Transverse colon (tissue), 4 donors: ENCODE measurements around the gene GIPC3. TPM values are rescaled to one million over a fixed set of nuclear protein-coding genes. Genes with fewer than 3 reads are reported as not detected.

Experiments used
- DNase-seq: peaks from one replicate; pipeline ENCODE4 v3.0.0-alpha.2; 2019
- H3K27ac ChIP-seq, 4 donors: fragments of 200-600 bp; sonication (generic); 2 replicates each; pipeline ENCODE4 v1.5.1; 2016 to 2018; ENCODE audit warnings: inconsistent platforms in 4 of 4
- H3K27me3 ChIP-seq: fragments of 200-600 bp; sonication (generic); 2 replicates; pipeline ENCODE4 v1.5.1; 2017; ENCODE audit warnings: inconsistent platforms
- H3K36me3 ChIP-seq, 4 donors: fragments of 200-600 bp; sonication (generic); 2 replicates each; pipeline ENCODE4 v1.5.1; 2017 to 2019; ENCODE audit warnings: inconsistent platforms in 4 of 4
- H3K4me1 ChIP-seq, 4 donors: fragments of 200-600 bp; sonication (generic); 2 replicates each; pipeline ENCODE4 v1.5.1; 2017 to 2020; ENCODE audit warnings: inconsistent platforms in 4 of 4
- H3K4me3 ChIP-seq, 4 donors: fragments of 200-600 bp; sonication (generic); 1 replicate in 1 of 4; 2 replicates in 3 of 4; pipeline versions ENCODE4 v1.5.1 to v1.6.1; 2017 to 2019; ENCODE audit warnings: inconsistent platforms in 4 of 4
- H3K9me3 ChIP-seq, 2 donors: fragments of 200-600 bp; sonication (generic); 2 replicates each; pipeline ENCODE4 v1.5.1; 2017 to 2019; ENCODE audit warnings: inconsistent platforms in 2 of 2
- EP300 ChIP-seq: sonication (generic); formaldehyde crosslinking; IDR thresholded peaks from one replicate; pipeline ENCODE4 v1.6.1; 2017; ENCODE audit warnings: antibody characterized with exemption, low read depth
- POLR2A ChIP-seq: fragments of 450-650 bp; IDR thresholded peaks from one replicate; pipeline ENCODE4 v1.6.1; 2016; ENCODE audit warnings: antibody characterized with exemption, mild to moderate bottlenecking, moderate library complexity
- POLR2AphosphoS5 ChIP-seq, 3 donors: sonication (generic); formaldehyde crosslinking; IDR thresholded peaks; one replicate each; pipeline ENCODE4 v1.6.1; 2016; ENCODE audit warnings: antibody characterized with exemption in 3 of 3
- WGBS, 2 donors: methylation state at CpG; one replicate each; pipeline ENCODE4 v1.1.5; 2018; ENCODE audit warnings: low coverage in 1 of 2; 5-methylcytosine and 5-hydroxymethylcytosine counted together
- in situ Hi-C, 4 donors: fragments of 200-750 bp; cut with MboI; loops; one replicate each; pipeline versions ENCODE4 v1.15.0 to v1.15.1; 2017; ENCODE audit warnings: low sequenced_read_pairs in 3 of 4, low pct_ligation_motif_present in 1 of 4, low pct_unique_long_range_greater_than_20kb in 1 of 4
- intact Hi-C: fragments of 100-400 bp; cut with DNase I; formaldehyde crosslinking; loops from one replicate; pipeline ENCODE4 v1.15.1; 2023; ENCODE audit warnings: low total_unique reads
- total RNA-seq, 4 donors: library from RNA; depleted of rRNA; stranded (reverse); fragments of >200 nt; gene quantifications; one replicate each; pipeline ENCODE4 v1.1.0, GENCODE V29; 2016
- TF ChIP-seq, protein P1 (sequence below), 5 experiments: fragments of 200-600 bp in 3 of 5; fragments of 450-650 bp in 2 of 5; sonication (generic) in 3 of 5; IDR thresholded peaks; 1 replicate in 2 of 5; 2 replicates in 3 of 5; pipeline ENCODE4 v1.5.1; 2016 to 2017; ENCODE audit warnings: antibody characterized with exemption in 5 of 5, inconsistent platforms in 3 of 5, mild to moderate bottlenecking in 2 of 5, moderate library complexity in 1 of 5

GIPC3 gene
- total RNA-seq, 4 donors from 2014 or later, result 0.14 to 0.95 (median 0.60) TPM; not detected in 1

- TF ChIP-seq, protein P1, sequence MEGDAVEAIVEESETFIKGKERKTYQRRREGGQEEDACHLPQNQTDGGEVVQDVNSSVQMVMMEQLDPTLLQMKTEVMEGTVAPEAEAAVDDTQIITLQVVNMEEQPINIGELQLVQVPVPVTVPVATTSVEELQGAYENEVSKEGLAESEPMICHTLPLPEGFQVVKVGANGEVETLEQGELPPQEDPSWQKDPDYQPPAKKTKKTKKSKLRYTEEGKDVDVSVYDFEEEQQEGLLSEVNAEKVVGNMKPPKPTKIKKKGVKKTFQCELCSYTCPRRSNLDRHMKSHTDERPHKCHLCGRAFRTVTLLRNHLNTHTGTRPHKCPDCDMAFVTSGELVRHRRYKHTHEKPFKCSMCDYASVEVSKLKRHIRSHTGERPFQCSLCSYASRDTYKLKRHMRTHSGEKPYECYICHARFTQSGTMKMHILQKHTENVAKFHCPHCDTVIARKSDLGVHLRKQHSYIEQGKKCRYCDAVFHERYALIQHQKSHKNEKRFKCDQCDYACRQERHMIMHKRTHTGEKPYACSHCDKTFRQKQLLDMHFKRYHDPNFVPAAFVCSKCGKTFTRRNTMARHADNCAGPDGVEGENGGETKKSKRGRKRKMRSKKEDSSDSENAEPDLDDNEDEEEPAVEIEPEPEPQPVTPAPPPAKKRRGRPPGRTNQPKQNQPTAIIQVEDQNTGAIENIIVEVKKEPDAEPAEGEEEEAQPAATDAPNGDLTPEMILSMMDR (IDR thresholded peaks at IDR 0.05), result no peak
- TF ChIP-seq POLR2AphosphoS5 (IDR thresholded peaks at IDR 0.05), result no peak
- TF ChIP-seq POLR2A, result no peak
Measured at GRCh38 chr19:3631053-3631861, 46.0 kb downstream of the GIPC3 start.

DNA sequence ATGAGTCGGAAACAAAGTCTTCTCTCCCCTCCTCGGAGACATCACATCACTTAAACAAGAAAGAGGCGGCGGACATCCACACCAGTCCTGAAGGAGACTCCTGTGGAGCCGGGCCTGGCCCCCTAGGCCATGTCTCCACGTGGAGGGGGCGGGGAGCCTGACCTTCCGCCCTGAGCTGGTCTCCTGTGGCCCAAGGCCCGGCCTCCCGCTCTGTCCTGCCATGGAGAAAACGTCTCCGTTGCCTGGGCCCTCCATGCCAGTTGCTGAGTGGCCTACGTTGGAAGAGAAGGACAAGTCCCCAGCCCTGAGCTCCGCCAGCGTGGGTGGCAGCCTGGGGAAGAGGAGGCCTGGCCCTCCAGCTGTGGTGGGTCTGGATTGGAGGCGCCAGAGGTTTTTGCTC lies 46.8 kb downstream of the GIPC3 start:
- DNase-seq, result no peak
- WGBS, 2 donors, result 84% methylated on average over 16 of the region's 16 CpGs; no CpG with 5 or more reads in 1 of the 2 donors
- Histone ChIP-seq H3K27me3 (no peaks in the 10 kb centered on the region), H3K36me3 (peaks cover 0 to 10% (median 3%) of the 10 kb centered on the region in 4 donors), H3K27ac (no peak overlapping the region), H3K9me3 (no peaks in the 10 kb centered on the region), H3K4me3 (no peak overlapping the region), H3K4me1 (peaks cover 0 to 4% (median 0%) of the 10 kb centered on the region in 4 donors)
- in situ Hi-C loops, result no loop called here
- TF ChIP-seq POLR2A (no peak), EP300 (no peak), POLR2AphosphoS5 (IDR thresholded peaks at IDR 0.05) (no peak)
- TF ChIP-seq, protein P1 (IDR thresholded peaks at IDR 0.05), result no peak
- intact Hi-C loops, result no loop called here

More at GRCh38 chr19:3631053-3631861, 46.0 kb downstream of the GIPC3 start:
- H3K4me1 ChIP-seq, result peaks cover 0 to 4% (median under 1%) of the 10 kb centered on the region in 4 donors
- H3K27me3 ChIP-seq, result no peaks in the 10 kb centered on the region
- H3K27ac ChIP-seq, result no peak overlapping the region
- no peak for DNase-seq
- intact Hi-C loops, result no loop called here
- H3K36me3 ChIP-seq, result peaks cover 0 to 7% (median 3%) of the 10 kb centered on the region in 4 donors
- no peak overlapping the region for H3K4me3 ChIP-seq
- H3K9me3 ChIP-seq, result no peaks in the 10 kb centered on the region
- 85 to 93% methylated on average over 6 to 43 of the region's 43 CpGs for WGBS, 2 donors
- in situ Hi-C loops, result no loop called here

GRCh38 chr19:3632739-3633558 lies 47.7 kb downstream of the GIPC3 start:
- H3K4me3 ChIP-seq, result no peak overlapping the region
- DNase-seq, result no peak
- no peaks in the 10 kb centered on the region for H3K4me1 ChIP-seq
- H3K9me3 ChIP-seq, result no peaks in the 10 kb centered on the region
- in situ Hi-C loops, result no loop called here
- 91 to 100% methylated on average over 5 to 50 of the region's 50 CpGs for WGBS, 2 donors
- intact Hi-C loops, result no loop called here
- peaks cover 0 to 10% (median 3%) of the 10 kb centered on the region in 4 donors for H3K36me3 ChIP-seq
- no peaks in the 10 kb centered on the region for H3K27me3 ChIP-seq
- H3K27ac ChIP-seq, result no peak overlapping the region
- TF ChIP-seq POLR2AphosphoS5 (IDR thresholded peaks at IDR 0.05), result no peak
- no peak for TF ChIP-seq POLR2A
- TF ChIP-seq, protein P1 (IDR thresholded peaks at IDR 0.05), result no peak
- no peak for TF ChIP-seq EP300

DNA sequence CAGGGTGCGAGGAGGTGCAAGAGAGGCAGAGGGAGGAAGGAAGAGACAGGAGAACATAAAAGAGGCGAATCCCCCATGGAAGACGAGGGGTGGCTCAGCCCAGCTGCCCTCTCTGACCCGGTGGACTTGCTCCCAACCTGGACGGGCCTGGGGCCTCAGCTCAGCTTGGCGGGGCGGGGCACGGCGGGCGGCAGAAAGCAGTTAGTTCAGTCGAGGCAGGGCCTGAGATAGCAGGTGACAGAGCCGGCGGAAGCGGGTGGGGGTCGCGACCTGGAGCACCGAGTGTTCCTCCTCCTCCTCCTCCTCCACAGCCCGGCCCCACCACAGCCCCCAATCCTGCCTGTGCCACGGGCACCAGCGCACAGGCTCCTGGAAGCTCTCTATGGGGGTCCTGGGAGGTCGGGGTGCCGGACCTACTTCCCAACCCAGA lies 48.3 kb downstream of the GIPC3 start:
- H3K27me3 ChIP-seq, result no peaks in the 10 kb centered on the region
- no peaks in the 10 kb centered on the region for H3K9me3 ChIP-seq
- no peak for DNase-seq
- no peak overlapping the region for H3K27ac ChIP-seq
- TF ChIP-seq POLR2A, result no peak
- no peak for TF ChIP-seq POLR2AphosphoS5 (IDR thresholded peaks at IDR 0.05)
- no peak for TF ChIP-seq EP300
- TF ChIP-seq, protein P1 (IDR thresholded peaks at IDR 0.05), result no peak
- peaks cover 0 to 14% (median 5%) of the 10 kb centered on the region in 4 donors for H3K36me3 ChIP-seq
- intact Hi-C loops, result no loop called here
- H3K4me1 ChIP-seq, result no peaks in the 10 kb centered on the region
- WGBS, 2 donors, result 89% methylated on average over 3 to 22 of the region's 22 CpGs
- in situ Hi-C loops, result no loop called here
- no peak overlapping the region for H3K4me3 ChIP-seq
